GM23248 (cell line): ENCODE measurements around the gene ARHGEF37. TPM values are rescaled to one million over a fixed set of nuclear protein-coding genes. Genes with fewer than 3 reads are reported as not detected.

Source experiments
- DNase-seq: peaks from one replicate; pipeline ENCODE4 v3.0.0-alpha.2; 2015
- H2AFZ ChIP-seq: fragments of 200-600 bp; sonication (generic); 2 replicates; pipeline ENCODE4 v1.6.1; 2016; ENCODE audit warnings: antibody characterized with exemption
- H3F3A ChIP-seq: fragments of 200-600 bp; sonication (generic); 2 replicates; pipeline ENCODE4 v1.6.1; 2016; ENCODE audit warnings: mild to moderate bottlenecking, antibody characterized with exemption, mixed run types; ENCODE audit not compliant: insufficient read depth
- H3K27ac ChIP-seq: fragments of 200-600 bp; sonication (generic); 2 replicates; pipeline ENCODE4 v1.5.1; 2016; ENCODE audit warnings: mild to moderate bottlenecking
- H3K27me3 ChIP-seq: fragments of 200-600 bp; sonication (generic); replicated peaks from 2 replicates; pipeline ENCODE4 v1.6.1; 2016; ENCODE audit warnings: mild to moderate bottlenecking; ENCODE audit not compliant: insufficient read depth
- H3K36me3 ChIP-seq: fragments of 200-600 bp; sonication (generic); 2 replicates; pipeline ENCODE4 v1.6.1; 2016; ENCODE audit warnings: low read depth, mild to moderate bottlenecking
- H3K4me1 ChIP-seq: fragments of 200-600 bp; sonication (generic); 2 replicates; pipeline ENCODE4 v1.6.1; 2016; ENCODE audit warnings: mild to moderate bottlenecking; ENCODE audit not compliant: insufficient read depth
- H3K4me2 ChIP-seq: fragments of 200-600 bp; sonication (generic); one replicate; pipeline ENCODE4 v1.6.1; 2016; ENCODE audit warnings: mild to moderate bottlenecking; ENCODE audit not compliant: unreplicated experiment
- H3K4me3 ChIP-seq: fragments of 200-600 bp; sonication (generic); 2 replicates; pipeline ENCODE4 v1.5.1; 2016; ENCODE audit warnings: mild to moderate bottlenecking
- H3K79me2 ChIP-seq: fragments of 200-600 bp; sonication (generic); 2 replicates; pipeline ENCODE4 v1.6.1; 2016; ENCODE audit warnings: mild to moderate bottlenecking; ENCODE audit not compliant: insufficient read depth
- H3K9ac ChIP-seq: fragments of 200-600 bp; sonication (generic); 2 replicates; pipeline ENCODE4 v1.6.1; 2016; ENCODE audit warnings: mild to moderate bottlenecking
- H3K9me2 ChIP-seq: fragments of 200-600 bp; sonication (generic); 2 replicates; pipeline ENCODE4 v1.6.1; 2016; ENCODE audit warnings: mixed run types, mild to moderate bottlenecking, moderate library complexity; ENCODE audit not compliant: insufficient read depth
- H3K9me3 ChIP-seq: fragments of 200-600 bp; sonication (generic); one replicate; pipeline ENCODE4 v1.6.1; 2017; ENCODE audit warnings: low read depth
- H4K20me1 ChIP-seq: fragments of 200-600 bp; sonication (generic); 2 replicates; pipeline ENCODE4 v1.6.0; 2016; ENCODE audit not compliant: insufficient read depth
- EZH2 ChIP-seq: fragments of 200-600 bp; sonication (generic); IDR thresholded peaks from 2 replicates; pipeline ENCODE4 v1.6.1; 2018; ENCODE audit warnings: antibody characterized with exemption, mild to moderate bottlenecking; ENCODE audit not compliant: insufficient read depth, poor library complexity, severe bottlenecking
- EZH2phosphoT487 ChIP-seq: fragments of 200-600 bp; sonication (generic); IDR thresholded peaks from 2 replicates; pipeline ENCODE4 v1.6.1; 2018; ENCODE audit warnings: antibody characterized with exemption, moderate library complexity, mild to moderate bottlenecking, low read depth; ENCODE audit not compliant: insufficient read depth
- WGBS, 2 experiments: methylation state at CpG; one replicate each; pipeline ENCODE4 v1.1.6; 2015 to 2017; ENCODE audit warnings: low lambda C conversion rate in 2 of 2, low coverage in 1 of 2; ENCODE audit errors: missing lambda C conversion rate in 2 of 2; 5-methylcytosine and 5-hydroxymethylcytosine counted together
- in situ Hi-C: fragments of 300-500 bp; cut with MboI; formaldehyde crosslinking; loops from 2 replicates; pipeline ENCODE4 v1.15.0; 2020
- polyA plus RNA-seq: library from polyadenylated mRNA; unstranded; fragments of >200 nt; fragmentation: Nextera tagmentation; extraction: Ambion mirVana; gene quantifications from 2 replicates; pipeline ENCODE4 v1.2.1, GENCODE V29; 2016
- total RNA-seq: library from RNA; depleted of rRNA; stranded (reverse); fragments of >200 nt; shearing (Covaris generic); gene quantifications from 2 replicates; pipeline ENCODE4 v1.2.3, GENCODE V29; 2014

Gene ARHGEF37
- total and polyA plus RNA-seq, 2 experiments from 2014 or later: 0.51 to 0.97 TPM

DNA sequence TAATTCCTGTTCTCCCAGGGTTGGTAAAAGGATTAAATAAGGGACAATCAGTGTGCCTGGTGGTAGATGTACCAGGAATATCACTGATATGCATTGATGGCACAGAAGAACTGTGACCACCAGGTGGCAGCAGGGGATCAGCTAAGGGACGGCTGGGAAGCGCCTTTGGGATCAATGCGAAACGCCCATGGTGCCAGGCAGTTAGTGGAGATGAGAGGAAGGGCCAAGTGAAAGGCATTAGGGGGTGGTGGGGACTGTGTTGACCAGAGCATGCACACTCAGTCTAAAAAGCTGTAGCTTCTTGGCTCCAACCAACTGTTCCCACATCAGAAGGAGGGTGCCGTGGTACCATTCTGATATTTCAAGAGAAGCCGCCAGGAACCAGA, 55.6 kb downstream of the ARHGEF37 start:
- no peaks in the 10 kb centered on the region for H3K9me3 ChIP-seq
- peak; percentile 90 for DNase-seq
- H3K9me2 ChIP-seq: no peaks in the 10 kb centered on the region
- H3K9ac ChIP-seq: no peak overlapping the region
- H3K27me3 ChIP-seq: no peaks in the 10 kb centered on the region
- no peak overlapping the region for H2AFZ ChIP-seq
- H3K36me3 ChIP-seq: no peaks in the 10 kb centered on the region
- H3K79me2 ChIP-seq: no peaks in the 10 kb centered on the region
- no peak overlapping the region for H3K4me3 ChIP-seq
- no peak overlapping the region for H3K27ac ChIP-seq
- peaks cover 10% of the 10 kb centered on the region for H3K4me1 ChIP-seq
- H4K20me1 ChIP-seq: no peaks in the 10 kb centered on the region
- in situ Hi-C loops: loop anchor here (5.0 to 10.0 kb wide), 2 partner anchors 190 to 328 kb away; partner anchors contain the start of gene SLC26A2
- 44 to 52% methylated on average over 6 of the region's 6 CpGs for WGBS, 2 experiments
- H3K4me2 ChIP-seq: no peak overlapping the region
- TF ChIP-seq EZH2: no peak
- no peak for TF ChIP-seq EZH2phosphoT487
- H3F3A ChIP-seq: peaks cover 18% of the 10 kb centered on the region

DNA sequence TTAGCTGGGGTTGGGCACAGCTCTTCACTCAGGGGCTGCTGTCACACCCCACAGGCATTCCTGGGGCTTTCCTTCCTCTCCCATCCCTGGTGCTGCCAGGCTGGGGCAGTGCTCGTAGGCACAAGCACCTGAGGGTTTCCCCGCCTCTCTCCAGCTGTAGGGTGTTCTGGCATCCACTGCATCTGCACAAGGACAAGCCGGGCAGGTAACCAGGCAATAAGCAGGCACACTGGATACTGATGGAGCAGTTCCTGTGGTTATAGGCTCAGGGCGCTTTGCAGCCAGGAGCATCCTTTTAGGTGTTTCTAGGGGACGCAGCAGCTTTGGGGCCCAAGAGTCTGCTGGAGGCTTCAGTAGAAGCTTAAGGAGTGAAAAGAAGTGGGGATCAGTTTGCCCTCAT, 56.8 kb downstream of the ARHGEF37 start:
- Histone ChIP-seq H3K4me1 (no peaks in the 10 kb centered on the region), H3K9me2 (no peaks in the 10 kb centered on the region), H3F3A (peaks cover 5% of the 10 kb centered on the region), H3K27me3 (no peaks in the 10 kb centered on the region), H3K4me3 (no peak overlapping the region), H3K9me3 (no peaks in the 10 kb centered on the region), H3K9ac (no peak overlapping the region), H3K27ac (no peak overlapping the region), H4K20me1 (no peaks in the 10 kb centered on the region), H2AFZ (no peak overlapping the region), H3K79me2 (no peaks in the 10 kb centered on the region), H3K4me2 (no peak overlapping the region), H3K36me3 (no peaks in the 10 kb centered on the region)
- TF ChIP-seq EZH2 (no peak), EZH2phosphoT487 (no peak)
- WGBS, 2 experiments: 81 to 85% methylated on average over 5 of the region's 5 CpGs
- no peak for DNase-seq
- in situ Hi-C loops: loop anchor here (5.0 to 10.0 kb wide), 2 partner anchors 189 to 327 kb away; partner anchors contain the start of gene SLC26A2

DNA sequence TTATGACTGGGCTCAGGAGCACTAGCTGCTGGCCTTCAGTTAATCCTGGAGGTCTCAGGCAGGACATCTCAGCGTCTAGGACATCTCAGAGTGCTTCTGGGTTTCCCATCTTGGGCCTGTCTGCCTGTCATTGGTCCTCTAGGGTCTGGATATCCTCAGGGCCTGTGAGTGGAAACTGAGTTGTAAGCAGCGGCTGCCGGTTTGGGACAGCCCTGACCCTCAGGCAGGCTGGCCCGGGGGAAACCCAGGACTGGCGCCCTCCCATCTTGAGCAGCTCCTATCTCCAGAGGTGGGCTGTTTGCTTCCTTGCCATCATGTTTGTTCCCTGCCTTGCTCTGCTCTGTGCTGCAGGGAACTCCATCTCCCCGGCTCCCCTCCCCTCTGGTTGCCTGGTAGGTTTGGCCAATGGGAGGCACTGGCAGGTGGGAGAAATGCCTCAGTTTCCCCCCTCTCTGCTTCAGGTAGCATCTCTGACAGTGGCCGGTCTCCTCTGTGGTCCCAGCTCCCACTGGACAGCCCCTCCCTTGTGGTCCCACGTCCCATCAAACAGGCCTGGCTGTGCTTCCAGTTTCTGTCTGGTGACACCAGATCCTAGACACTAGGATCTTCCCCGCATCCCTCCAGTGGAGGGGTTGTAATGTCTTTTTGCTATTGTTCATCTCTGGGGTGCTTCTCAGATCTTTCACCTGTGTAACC, 57.4 kb downstream of the ARHGEF37 start:
- Histone ChIP-seq H4K20me1 (no peaks in the 10 kb centered on the region), H3K4me2 (no peak overlapping the region), H3K4me1 (no peaks in the 10 kb centered on the region), H3K9me3 (no peaks in the 10 kb centered on the region), H2AFZ (no peak overlapping the region), H3F3A (no peaks in the 10 kb centered on the region), H3K79me2 (no peaks in the 10 kb centered on the region), H3K4me3 (no peak overlapping the region), H3K9ac (no peak overlapping the region), H3K27me3 (peaks cover 3% of the 10 kb centered on the region; the same call in 1 of the 2 replicates), H3K27ac (no peak overlapping the region), H3K9me2 (no peaks in the 10 kb centered on the region), H3K36me3 (no peaks in the 10 kb centered on the region)
- in situ Hi-C loops: loop anchor here (5.0 to 10.0 kb wide), 2 partner anchors 189 to 326 kb away; partner anchors contain the start of gene SLC26A2
- 84 to 88% methylated on average over 9 of the region's 9 CpGs for WGBS, 2 experiments
- no peak for TF ChIP-seq EZH2
- TF ChIP-seq EZH2phosphoT487: no peak
- no peak for DNase-seq

DNA sequence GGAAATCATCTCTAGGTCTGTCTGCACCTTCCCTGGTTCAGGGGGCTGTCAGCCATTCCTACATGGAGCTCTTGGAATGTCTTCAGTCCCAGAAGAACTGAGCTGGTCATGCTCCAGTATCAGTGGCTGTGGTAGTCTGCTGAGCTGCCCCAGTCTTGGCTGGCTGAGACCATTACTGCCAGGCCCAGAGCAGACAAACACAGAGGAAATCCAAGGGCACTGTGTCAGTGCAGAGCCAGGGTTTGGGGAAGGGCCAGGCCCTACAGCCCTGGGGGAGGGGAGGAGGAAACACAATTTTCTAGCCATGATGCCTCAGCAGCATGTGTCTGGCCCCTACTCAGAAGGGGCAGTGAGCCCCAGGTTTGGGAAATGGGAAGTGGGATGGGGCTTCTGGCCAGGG, 58.4 kb downstream of the ARHGEF37 start:
- no peak for TF ChIP-seq EZH2
- Histone ChIP-seq H3F3A (no peaks in the 10 kb centered on the region), H3K4me3 (no peak overlapping the region), H3K4me2 (no peak overlapping the region), H3K27ac (no peak overlapping the region), H2AFZ (no peak overlapping the region), H3K36me3 (no peaks in the 10 kb centered on the region), H3K4me1 (no peaks in the 10 kb centered on the region), H3K9me3 (no peaks in the 10 kb centered on the region), H3K27me3 (peaks cover 13% of the 10 kb centered on the region; the same call in 1 of the 2 replicates), H3K9me2 (no peaks in the 10 kb centered on the region), H3K9ac (no peak overlapping the region), H3K79me2 (no peaks in the 10 kb centered on the region), H4K20me1 (no peaks in the 10 kb centered on the region)
- DNase-seq: no peak
- in situ Hi-C loops: loop anchor here (5.0 to 10.0 kb wide), 2 partner anchors 188 to 325 kb away; partner anchors contain the start of gene SLC26A2
